Stimulated activated CD4-positive, alpha-beta T cell treated with anti-CD3 and anti-CD28 coated beads, Interleukin-4, amount 100 ng/mL, for 48 hours (primary cell): Measurements from ENCODE around the gene SYTL3.

Source experiments
- DNase-seq, 2 donors: peaks; one replicate each; pipeline ENCODE4 v3.0.0-alpha.2; 2020; ENCODE audit warnings: low read depth in 2 of 2

Gene SYTL3

DNA sequence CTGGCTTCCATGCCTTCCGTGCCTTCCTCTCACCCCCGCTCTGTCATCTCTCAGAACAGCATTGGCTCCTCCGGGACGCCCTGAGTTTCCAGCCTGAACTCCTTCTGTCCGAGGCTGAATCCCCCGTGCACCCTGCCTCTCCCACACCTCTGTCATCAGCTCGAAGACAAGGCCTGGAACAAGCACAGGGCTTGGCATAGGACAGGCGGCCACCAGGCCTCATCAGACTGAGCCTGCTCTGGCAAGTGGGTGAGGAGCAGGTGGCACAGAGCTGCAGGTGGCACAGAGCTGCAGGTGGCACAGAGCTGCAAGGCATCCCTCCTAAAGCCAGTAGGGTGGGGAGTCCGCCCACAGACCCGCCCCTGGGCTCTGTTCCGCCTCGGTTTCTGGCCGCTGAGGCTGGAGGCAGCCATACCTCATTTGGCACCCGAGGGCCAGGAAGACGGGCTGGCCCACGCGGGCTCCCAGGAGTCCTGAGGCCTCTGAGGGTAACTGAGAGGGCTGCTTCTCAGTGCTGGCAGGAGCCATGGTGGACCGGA, 109.2 kb downstream of the SYTL3 start:
- DNase-seq: no peak

GRCh38 chr6:158759966-158760617, 110.2 kb downstream of the SYTL3 start:
- no peak for DNase-seq

DNA sequence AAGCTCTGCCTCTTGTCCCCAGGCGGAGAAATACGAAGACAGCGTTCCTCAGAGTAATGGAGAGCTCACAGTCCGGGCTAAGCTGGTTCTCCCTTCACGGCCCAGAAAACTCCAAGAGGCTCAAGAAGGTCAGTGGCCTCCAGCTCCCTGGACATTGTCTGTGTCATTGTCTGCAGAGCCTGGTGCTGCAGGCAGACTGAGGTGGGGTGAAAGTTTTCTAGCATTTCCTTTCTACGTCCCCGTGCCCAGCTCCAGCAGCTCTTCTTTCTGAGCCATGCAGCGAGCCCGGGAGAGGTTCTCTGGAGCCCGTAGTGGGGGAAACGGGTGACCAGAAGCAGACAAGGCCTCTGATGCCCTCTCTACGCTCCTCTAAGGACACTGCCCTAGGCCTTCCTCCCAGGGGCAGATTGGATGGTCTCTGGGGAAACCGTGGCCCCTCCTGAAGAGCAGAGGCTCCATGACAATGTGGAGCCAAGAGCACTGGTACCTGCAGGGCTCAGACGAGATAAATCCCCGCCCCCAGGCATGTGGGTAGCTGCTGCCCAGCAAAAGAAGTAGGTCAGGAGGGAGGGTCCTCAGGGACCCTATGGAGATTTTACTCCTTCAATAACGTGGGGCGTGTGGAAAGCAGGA, 110.9 kb downstream of the SYTL3 start:
- DNase-seq: no peak

DNA sequence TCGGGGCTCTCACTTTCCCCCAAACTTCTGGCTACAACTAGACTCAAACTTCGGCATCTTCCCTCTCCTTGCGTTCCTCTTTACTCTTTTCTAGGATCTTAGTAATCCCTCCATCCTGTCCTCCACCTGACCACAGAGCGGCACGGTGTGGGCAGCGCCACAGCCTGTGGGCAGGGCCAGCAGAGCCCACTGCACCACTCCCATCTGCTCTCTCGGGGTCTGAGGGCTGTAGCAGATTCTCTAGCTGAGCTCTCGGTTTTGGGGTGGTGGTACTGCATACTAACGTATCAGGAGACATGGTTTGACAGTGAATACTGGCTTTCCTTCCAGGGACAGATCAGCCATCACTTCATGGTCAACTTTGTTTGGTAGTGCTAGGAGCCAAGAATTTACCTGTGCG, 111.9 kb downstream of the SYTL3 start:
- DNase-seq: no peak

DNA sequence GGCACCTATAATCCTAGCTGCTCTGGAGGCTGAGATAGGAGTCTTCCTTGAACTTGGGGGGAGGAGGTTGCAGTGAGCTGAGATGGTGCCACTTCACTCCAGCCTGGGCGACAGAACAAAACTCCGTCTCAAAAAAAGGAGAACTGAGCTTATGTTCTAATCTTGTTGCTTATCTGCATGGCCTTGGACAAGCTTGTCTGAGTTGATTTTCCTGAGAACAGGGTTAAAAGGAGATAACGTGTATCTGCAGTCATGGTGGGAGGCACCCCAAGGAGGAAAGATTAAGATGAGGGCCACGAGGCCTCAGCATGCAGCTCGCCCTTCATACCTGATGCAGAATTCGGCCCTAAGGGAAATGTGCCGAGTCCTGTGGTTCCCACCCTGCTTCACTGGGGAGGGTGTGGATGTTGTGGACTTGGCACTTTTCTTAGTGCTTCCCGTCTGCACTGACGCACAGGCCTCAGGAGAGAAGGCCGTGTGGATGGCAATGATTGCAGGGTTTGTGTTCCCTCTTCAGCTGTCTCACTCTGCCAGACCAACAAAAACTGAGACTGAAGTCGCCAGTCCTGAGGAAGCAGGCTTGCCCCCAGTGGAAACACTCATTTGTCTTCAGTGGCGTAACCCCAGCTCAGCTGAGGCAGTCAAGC, 113.1 kb downstream of the SYTL3 start:
- DNase-seq: no peak

GRCh38 chr6:158763434-158764182, 113.8 kb downstream of the SYTL3 start:
- no peak for DNase-seq

GRCh38 chr6:158764183-158764849, 114.5 kb downstream of the SYTL3 start:
- no peak for DNase-seq

GRCh38 chr6:158764926-158765325, 115.1 kb downstream of the SYTL3 start:
- DNase-seq: no peak

- no peak for DNase-seq
Observed at GRCh38 chr6:158765499-158766068, 115.7 kb downstream of the SYTL3 start.

DNA sequence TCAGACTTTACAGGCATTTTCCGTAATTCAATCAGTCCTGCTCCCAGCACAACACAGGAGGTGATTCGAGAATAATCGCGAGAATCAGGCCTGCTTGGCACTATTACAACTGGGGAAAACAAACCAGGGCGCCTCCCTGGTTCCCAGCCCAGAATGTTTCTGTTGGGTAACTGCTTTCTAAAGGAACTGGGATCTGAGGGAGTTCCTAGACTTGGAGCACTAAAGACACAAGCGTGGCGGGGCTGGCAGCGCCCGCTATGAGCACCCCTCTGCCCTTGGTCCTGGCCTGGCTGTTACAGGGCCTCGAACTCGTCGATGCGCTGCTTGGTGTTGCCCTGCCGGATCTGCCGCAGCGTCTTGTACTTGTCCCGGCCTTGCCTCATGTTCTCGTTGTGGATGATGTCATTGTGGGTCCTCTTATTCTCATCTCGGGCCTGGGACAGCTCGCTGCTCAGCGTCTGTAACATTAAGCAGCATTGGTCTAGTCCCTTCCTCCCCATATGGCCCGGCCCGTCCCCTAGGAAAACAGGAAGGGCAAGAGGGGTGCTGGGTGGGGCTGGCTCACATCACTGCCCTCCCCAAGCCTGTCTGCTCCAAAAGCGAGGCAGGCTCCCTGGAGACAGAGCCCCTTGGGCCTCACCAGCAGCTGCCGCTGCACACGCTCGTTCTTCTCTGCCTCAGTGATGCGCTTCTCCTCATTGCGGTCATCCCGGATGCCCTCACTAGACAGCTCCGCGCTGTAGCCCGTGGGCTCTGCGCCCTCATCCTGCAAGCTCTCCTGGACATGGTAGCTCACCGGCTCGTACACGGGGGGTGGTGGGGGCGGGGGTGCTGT, 117.0 kb downstream of the SYTL3 start:
- no peak for DNase-seq

DNA sequence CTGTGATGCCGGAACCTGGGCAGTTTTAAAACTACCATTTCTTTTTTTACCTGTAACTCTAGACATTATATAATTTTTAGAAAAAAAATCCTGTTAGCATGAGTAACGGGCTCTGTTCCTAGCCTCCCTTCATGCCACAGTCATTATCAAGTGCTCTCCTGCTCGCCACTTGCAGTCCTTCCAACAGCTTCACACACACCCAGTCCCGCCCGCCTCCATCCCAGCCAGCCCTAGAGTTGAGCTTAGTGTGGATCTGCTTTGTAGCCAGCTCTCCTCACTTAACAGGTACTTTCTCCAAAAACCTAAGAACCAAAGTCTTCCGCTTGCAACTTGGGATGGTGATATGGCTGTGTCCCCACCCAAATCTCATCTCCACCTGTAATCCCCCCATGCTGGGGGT, 117.9 kb downstream of the SYTL3 start:
- no peak for DNase-seq

GRCh38 chr6:158768436-158768835, 118.6 kb downstream of the SYTL3 start:
- no peak for DNase-seq

- DNase-seq: no peak
Observed at GRCh38 chr6:158769234-158769770, 119.4 kb downstream of the SYTL3 start.

DNA sequence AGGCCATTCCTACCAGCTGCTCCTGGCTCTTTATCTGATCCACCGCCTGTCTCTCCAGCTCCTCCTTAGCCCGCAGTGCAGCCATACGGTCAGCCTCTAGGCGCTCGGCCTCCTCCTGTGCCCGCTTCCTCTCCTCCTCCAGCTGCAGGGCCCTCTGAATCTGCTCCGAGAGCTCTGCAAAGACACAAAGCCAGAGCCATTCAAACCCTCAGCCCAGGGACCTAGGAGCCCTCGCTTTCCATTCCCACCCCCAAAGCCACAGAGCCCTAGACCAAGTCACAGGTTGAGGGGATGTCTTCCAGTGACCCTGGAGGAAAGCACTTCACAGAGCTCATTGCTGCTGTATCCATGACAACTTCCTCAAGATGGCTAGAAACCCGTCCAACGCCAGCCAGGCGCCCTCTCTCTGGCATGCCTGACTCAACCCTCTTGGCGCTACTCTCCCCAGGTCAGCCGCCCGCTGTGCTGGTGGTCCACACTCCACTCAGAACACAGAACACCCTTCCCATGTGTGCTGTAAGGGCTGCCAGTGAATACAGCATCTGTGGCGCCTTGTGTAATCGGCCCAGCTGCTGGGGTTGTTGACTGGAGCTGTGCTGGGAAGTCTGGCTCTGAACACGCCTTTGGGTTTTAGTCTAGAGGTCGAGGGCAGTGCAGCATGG, 120.0 kb downstream of the SYTL3 start:
- DNase-seq: no peak

- DNase-seq: no peak
Observed at GRCh38 chr6:158770533-158771330, 120.9 kb downstream of the SYTL3 start.

GRCh38 chr6:158771399-158772152, 121.7 kb downstream of the SYTL3 start:
- no peak for DNase-seq

GRCh38 chr6:158772172-158772571, 122.3 kb downstream of the SYTL3 start:
- DNase-seq: no peak

- no peak for DNase-seq
Observed at GRCh38 chr6:158772851-158773371, 123.1 kb downstream of the SYTL3 start.
